HepG2 (cell line): Measurements from ENCODE around the gene CFAP97. TPM values are rescaled to one million over a fixed set of nuclear protein-coding genes. Genes with fewer than 3 reads are reported as not detected.
A peak's percentile ranks its signal among the peaks of the same experiment; 100 is the strongest.

Experiments used
- ATAC-seq: fragments of 200-7000 bp; cut with Tn5 transposase; 3 replicates; pipeline ENCODE4 v1.9.1; 2020; ENCODE audit warnings: mild to moderate bottlenecking, moderate library complexity
- BruUV-seq: library from RNA; stranded (reverse); fragments of 400-500 nt; replicated peaks from 2 replicates; lab custom pipeline; 2021; lab: Mats Ljungman, UMichigan
- CTCF ChIA-PET: fragments of 300-600 bp; formaldehyde crosslinking; extraction: SDS; loops from one replicate; lab custom pipeline; 2021; ENCODE audit warnings: low total read pairs, inconsistent platforms, low intra/inter-chr PET ratio; lab: Yijun Ruan, JAX
- POLR2A ChIA-PET: fragments of 350-600 bp; sonication (Branson Sonifier 250); formaldehyde crosslinking; loops from one replicate; lab custom pipeline; 2020; ENCODE audit warnings: antibody characterized with exemption, inconsistent platforms; lab: Yijun Ruan, JAX
- DNase-seq: peaks from one replicate; pipeline ENCODE4 v3.0.0-alpha.2; 2015; ENCODE audit warnings: low spot score
- FAIRE-seq: peaks from 3 replicates; lab custom pipeline; 2011; peaks lifted over from hg19 to GRCh38; lab: Jason Lieb, UNC
- H2AFZ ChIP-seq: one replicate; pipeline ENCODE4 v1.6.1; 2011; ENCODE audit warnings: low read length, inconsistent platforms
- H3K27ac ChIP-seq: fragments of 300-600 bp; 3 replicates; pipeline ENCODE4 v1.8.0; 2011; ENCODE audit warnings: mixed run types, mild to moderate bottlenecking, mixed read lengths, low read length, inconsistent platforms; ENCODE audit not compliant: insufficient read depth; ENCODE audit errors: extremely low read length
- H3K27me3 ChIP-seq, 2 experiments: fragments of 200-600 bp in 1 of 2; 2 replicates in 1 of 2; 3 replicates in 1 of 2; pipeline versions ENCODE4 v1.6.0 to v1.8.0; 2011; ENCODE audit warnings: low read length in 2 of 2, mild to moderate bottlenecking in 2 of 2, moderate library complexity in 2 of 2, inconsistent platforms in 1 of 2; ENCODE audit not compliant: insufficient read depth in 2 of 2, control insufficient read depth in 1 of 2
- H3K36me3 ChIP-seq, 2 experiments: fragments of 200-600 bp in 1 of 2; replicated peaks in 1 of 2; 2 replicates in 1 of 2; 3 replicates in 1 of 2; pipeline versions ENCODE4 v1.5.1 to v1.8.0; 2011; ENCODE audit warnings: low read length in 2 of 2, inconsistent platforms in 1 of 2; ENCODE audit not compliant: insufficient read depth in 2 of 2, control insufficient read depth in 1 of 2
- H3K4me1 ChIP-seq: 2 replicates; pipeline ENCODE4 v1.5.1; 2012; ENCODE audit warnings: low read length, inconsistent platforms; ENCODE audit not compliant: insufficient read depth
- H3K4me2 ChIP-seq: 2 replicates; pipeline ENCODE4 v1.6.0; 2011; ENCODE audit warnings: low read depth, low read length, inconsistent platforms
- H3K4me3 ChIP-seq, 3 experiments: fragments of 200-600 bp in 1 of 3; sonication (generic), shearing (Covaris generic) in 1 of 3; replicated peaks in 1 of 3; 2 replicates each; pipeline ENCODE4 v1.5.1; 2011 to 2016; ENCODE audit warnings: low read length in 3 of 3, inconsistent platforms in 2 of 3, low read depth in 2 of 3, mild to moderate bottlenecking in 2 of 3, control low read depth in 1 of 3, mixed read lengths in 1 of 3; ENCODE audit not compliant: insufficient read depth in 1 of 3
- H3K79me2 ChIP-seq: one replicate; pipeline ENCODE4 v1.6.1; 2011; ENCODE audit warnings: low read length, inconsistent platforms; ENCODE audit not compliant: insufficient read depth
- H3K9ac ChIP-seq: 2 replicates; pipeline ENCODE4 v1.6.0; 2011; ENCODE audit warnings: mild to moderate bottlenecking, low read depth, low read length, inconsistent platforms; ENCODE audit not compliant: insufficient read depth
- H3K9me3 ChIP-seq: 2 replicates; pipeline ENCODE4 v1.5.1; 2012; ENCODE audit warnings: mild to moderate bottlenecking, low read length
- H4K20me1 ChIP-seq: 2 replicates; pipeline ENCODE4 v1.6.0; 2011; ENCODE audit warnings: inconsistent platforms, mild to moderate bottlenecking, low read length, moderate library complexity; ENCODE audit not compliant: insufficient read depth
- ARID3A ChIP-seq: IDR thresholded peaks from 2 replicates; pipeline ENCODE4 v1.6.1; 2012; ENCODE audit warnings: low read depth, low read length, improper control_type of control experiment
- GATAD2A ChIP-seq: IDR thresholded peaks from 2 replicates; pipeline ENCODE4 v1.6.1; 2016
- MIXL1 ChIP-seq: IDR thresholded peaks from 2 replicates; pipeline ENCODE4 v1.6.1; 2016
- MLX ChIP-seq: IDR thresholded peaks from 2 replicates; pipeline ENCODE4 v1.6.1; 2016
- RBFOX2 ChIP-seq: fragments of 200-400 bp; formaldehyde crosslinking; IDR thresholded peaks from 2 replicates; pipeline ENCODE4 v1.6.1; 2017; ENCODE audit warnings: low read depth, mild to moderate bottlenecking, low read length
- STAG1 ChIP-seq: sonication (generic); formaldehyde crosslinking; IDR thresholded peaks from 2 replicates; pipeline ENCODE4 v1.4.0; 2020; ENCODE audit warnings: missing genetic modification reagents
- ZBTB37 ChIP-seq: sonication (generic); formaldehyde crosslinking; IDR thresholded peaks from 2 replicates; pipeline ENCODE4 v1.4.0; 2020; ENCODE audit warnings: mild to moderate bottlenecking, missing genetic modification reagents
- ZGPAT ChIP-seq: IDR thresholded peaks from 2 replicates; pipeline ENCODE4 v1.6.1; 2016; ENCODE audit warnings: mild to moderate bottlenecking
- ZNF136 ChIP-seq: sonication (generic); formaldehyde crosslinking; IDR thresholded peaks from 2 replicates; pipeline ENCODE4 v1.8.1; 2022; ENCODE audit warnings: low read depth, mild to moderate bottlenecking, moderate library complexity, missing genetic modification reagents
- ZNF160 ChIP-seq: sonication (generic); formaldehyde crosslinking; IDR thresholded peaks from 2 replicates; pipeline ENCODE4 v1.8.0; 2022; ENCODE audit warnings: mild to moderate bottlenecking, inconsistent platforms, missing genetic modification reagents
- ZNF546 ChIP-seq: sonication (generic); formaldehyde crosslinking; conservative IDR thresholded peaks from 2 replicates; pipeline ENCODE4 v1.8.1; 2023; ENCODE audit warnings: mild to moderate bottlenecking, missing genetic modification reagents
- WGBS: methylation state at CpG from one replicate; pipeline ENCODE4 v1.1.6; 2017; ENCODE audit warnings: low lambda C conversion rate; 5-methylcytosine and 5-hydroxymethylcytosine counted together
- in situ Hi-C: cut with HindIII; loops from 2 replicates; pipeline ENCODE4 v1.10.0; 2017; ENCODE audit warnings: low pct_unique_long_range_greater_than_20kb; ENCODE audit not compliant: extremely low pct_ligation_motif_present
- intact Hi-C: fragments of 100-400 bp; cut with micrococcal nuclease; formaldehyde crosslinking; loops from one replicate; pipeline ENCODE4 v1.10.0; 2022; ENCODE audit not compliant: unreplicated experiment
- polyA plus RNA-seq, 8 experiments: library from polyadenylated mRNA; depleted of rRNA in 3 of 8; stranded (reverse) in 7 of 8; unstranded in 1 of 8; fragments of >200 nt; fragmentation: Illumina TruSeq in 4 of 8; extraction: Trizol in 4 of 8; gene quantifications; 2 replicates each; pipeline versions ENCODE4 v1.2.1 to v1.2.3, GENCODE V29; 2011 to 2016; ENCODE audit warnings: low read depth in 4 of 8, missing spikeins in 1 of 8, mixed read lengths in 1 of 8; ENCODE audit not compliant: insufficient read depth in 1 of 8
- total RNA-seq, 5 experiments: library from RNA; depleted of rRNA; stranded (reverse); fragments of >200 nt; fragmentation: Illumina TruSeq; extraction: Trizol; gene quantifications; 2 replicates each; pipeline ENCODE4 v1.2.3, GENCODE V29; 2016; ENCODE audit warnings: low read depth in 1 of 5

The CFAP97 gene
- total and polyA plus RNA-seq, 2 of the 13 experiments (the other 11 are each of a cell fraction or from before 2014, with no cell fraction given): 32.1 to 44.4 TPM

- no peak for DNase-seq
- no peak for TF ChIP-seq ZNF546 (CRISPR knock-in tag)
- no peak for TF ChIP-seq ZNF160
- no peak for TF ChIP-seq GATAD2A
- no peak for TF ChIP-seq ZBTB37
- Histone ChIP-seq H3K27ac (no peak overlapping the region), H4K20me1 (peaks cover 23% of the 10 kb centered on the region), H3K27me3 (no peaks in the 10 kb centered on the region), H3K4me3 (no peak overlapping the region), H3K36me3 (peaks cover 10 to 37% of the 10 kb centered on the region in 2 experiments), H2AFZ (no peak overlapping the region), H3K4me2 (no peak overlapping the region), H3K4me1 (no peaks in the 10 kb centered on the region; the same call in 1 of the 2 replicates), H3K79me2 (peaks cover 61% of the 10 kb centered on the region), H3K9me3 (no peaks in the 10 kb centered on the region), H3K9ac (no peak overlapping the region)
- in situ Hi-C loops: no loop called here
- POLR2A ChIA-PET: no interaction called here
- CTCF ChIA-PET: no interaction called here
- no TSS peak for BruUV-seq
- FAIRE-seq: no peak
- no peak for ATAC-seq
- WGBS: 89% methylated on average over 3 of the region's 3 CpGs
- intact Hi-C loops: no loop called here
Measured at GRCh38 chr4:185186769-185187168, 17.0 kb downstream of the CFAP97 start.

- Histone ChIP-seq H3K79me2 (peaks cover 66% of the 10 kb centered on the region), H3K36me3 (peaks cover 6 to 26% of the 10 kb centered on the region in 2 experiments), H3K27ac (no peak overlapping the region), H4K20me1 (peaks cover 25% of the 10 kb centered on the region), H3K27me3 (no peaks in the 10 kb centered on the region; a peak in 1 of 5 replicates), H3K9me3 (no peaks in the 10 kb centered on the region), H2AFZ (no peak overlapping the region), H3K4me2 (no peak overlapping the region), H3K4me3 (no peak overlapping the region), H3K9ac (no peak overlapping the region), H3K4me1 (no peaks in the 10 kb centered on the region; the same call in 1 of the 2 replicates)
- peak; percentile 78 for ATAC-seq
- CTCF ChIA-PET: interaction anchor here (1.2 kb wide), 1 partner anchor 121 kb away, joined by 3 read pairs; no protein-coding TSS in a partner anchor
- in situ Hi-C loops (no loop called here), intact Hi-C loops (no loop called here)
- 61% methylated on average over 6 of the region's 6 CpGs for WGBS
- no TSS peak for BruUV-seq
- peak; percentile 79 for DNase-seq
- FAIRE-seq: peak; percentile 46
- POLR2A ChIA-PET: interaction anchor here (1.0 to 1.5 kb wide), 2 partner anchors 13 to 18 kb away, joined by 3 to 8 read pairs; no protein-coding TSS in a partner anchor
- no peak for TF ChIP-seq MIXL1
- no peak for TF ChIP-seq MLX
- no peak for TF ChIP-seq RBFOX2
- TF ChIP-seq STAG1 (CRISPR knock-in tag): peak; percentile 38
- TF ChIP-seq ARID3A: peak; percentile 56; the same call in 1 of the 2 replicates
- TF ChIP-seq ZNF136 (CRISPR knock-in tag): no peak
- 0 out of 2 replicates have a peak, but pooled peaks have one; percentile 27 for TF ChIP-seq ZGPAT (CRISPR knock-in tag)
Measured at GRCh38 chr4:185183622-185184281, 20.0 kb downstream of the CFAP97 start.
